C4-2B (cell line): ENCODE measurements around the gene KNCN.

ENCODE experiments used
- H3K27ac ChIP-seq: fragments of 450-650 bp; 2 replicates; pipeline ENCODE4 v1.5.1; 2017
- CTCF ChIP-seq: fragments of 450-650 bp; conservative IDR thresholded peaks from 2 replicates; pipeline ENCODE4 v1.5.1; 2017; ENCODE audit warnings: mild to moderate bottlenecking
- ZFX ChIP-seq: fragments of 450-650 bp; IDR thresholded peaks from 2 replicates; pipeline ENCODE4 v1.6.1; 2017

Gene KNCN

GRCh38 chr1:46528297-46528955 lies 23.0 kb downstream of the KNCN start:
- TF ChIP-seq CTCF (peak; percentile 47), ZFX (no peak)
- H3K27ac ChIP-seq, result no peak overlapping the region

GRCh38 chr1:46527474-46528296 lies 23.8 kb downstream of the KNCN start:
- peak; percentile 98 for TF ChIP-seq CTCF
- no peak for TF ChIP-seq ZFX

GRCh38 chr1:46526691-46527291 lies 24.7 kb downstream of the KNCN start:
- TF ChIP-seq CTCF (no peak), ZFX (no peak)

More at GRCh38 chr1:46527474-46528296, 23.8 kb downstream of the KNCN start:
- no peak overlapping the region for H3K27ac ChIP-seq

GRCh38 chr1:46526013-46526690 lies 25.3 kb downstream of the KNCN start:
- no peak overlapping the region for H3K27ac ChIP-seq
- TF ChIP-seq ZFX (no peak), CTCF (no peak)

More at GRCh38 chr1:46526691-46527291, 24.7 kb downstream of the KNCN start:
- H3K27ac ChIP-seq, result no peak overlapping the region

GRCh38 chr1:46525253-46525983 lies 26.0 kb downstream of the KNCN start:
- TF ChIP-seq CTCF (no peak), ZFX (no peak)
- H3K27ac ChIP-seq, result no peak overlapping the region

- no peak overlapping the region for H3K27ac ChIP-seq
- TF ChIP-seq CTCF (no peak), ZFX (no peak)
These were observed 26.6 kb downstream of the KNCN start for GRCh38 chr1:46524843-46525242.
